ENCODE data around the gene SND1.

The SND1 gene

GRCh38 chr7:127918130-127918529 is 266.1 kb downstream of the SND1 start:
- no peak for DNase-seq (ENCODE audit: low read depth in 1 of 2, low spot score in 1 of 2)
- TF ChIP-seq SPI1 (IDR thresholded peaks at IDR 0.05; ENCODE audit: borderline replicate concordance, low read depth) (no peak), POLR2AphosphoS5 (IDR thresholded peaks at IDR 0.05; ENCODE audit: low read depth) (no peak), GABPA (IDR thresholded peaks at IDR 0.05; ENCODE audit: low read depth) (no peak), REST (IDR thresholded peaks at IDR 0.05; ENCODE audit: insufficient replicate concordance, low read depth) (no peak), CTCF (IDR thresholded peaks at IDR 0.05; ENCODE audit: insufficient read depth, low read length) (no peak)
- H3K27ac ChIP-seq (replicated peaks), result no peak overlapping the region

GRCh38 chr7:127920787-127921438 is 268.9 kb downstream of the SND1 start:
- H3K27me3 ChIP-seq (ENCODE audit: insufficient read depth, poor library complexity, severe bottlenecking), result no peaks in the 10 kb centered on the region
- peak in 1 of 2 experiments; percentile 12 for DNase-seq (ENCODE audit: low read depth in 1 of 2, low spot score in 1 of 2)
- no peak overlapping the region for H3K4me3 ChIP-seq (replicated peaks; ENCODE audit: insufficient read depth, low read length)
- TF ChIP-seq GABPA (IDR thresholded peaks at IDR 0.05; ENCODE audit: low read depth) (no peak), REST (IDR thresholded peaks at IDR 0.05; ENCODE audit: insufficient replicate concordance, low read depth) (no peak), CTCF (IDR thresholded peaks at IDR 0.05; ENCODE audit: insufficient read depth, low read length) (no peak), SPI1 (IDR thresholded peaks at IDR 0.05; ENCODE audit: borderline replicate concordance, low read depth) (no peak), POLR2AphosphoS5 (IDR thresholded peaks at IDR 0.05; ENCODE audit: low read depth) (no peak)
- H3K27ac ChIP-seq (replicated peaks), result no peak overlapping the region

More at GRCh38 chr7:127918130-127918529, 266.1 kb downstream of the SND1 start:
- Histone ChIP-seq H3K27me3 (ENCODE audit: insufficient read depth, poor library complexity, severe bottlenecking) (no peaks in the 10 kb centered on the region), H3K4me3 (replicated peaks; ENCODE audit: insufficient read depth, low read length) (no peak overlapping the region)

GRCh38 chr7:127922656-127923055 is 270.7 kb downstream of the SND1 start:
- Histone ChIP-seq H3K27ac (replicated peaks) (no peak overlapping the region), H3K4me3 (replicated peaks; ENCODE audit: insufficient read depth, low read length) (no peak overlapping the region), H3K27me3 (ENCODE audit: insufficient read depth, poor library complexity, severe bottlenecking) (no peaks in the 10 kb centered on the region)
- no peak for DNase-seq (ENCODE audit: low read depth in 1 of 2, low spot score in 1 of 2)
- no peak for TF ChIP-seq GABPA (IDR thresholded peaks at IDR 0.05; ENCODE audit: low read depth)
- no peak for TF ChIP-seq CTCF (IDR thresholded peaks at IDR 0.05; ENCODE audit: insufficient read depth, low read length)
- TF ChIP-seq POLR2AphosphoS5 (IDR thresholded peaks at IDR 0.05; ENCODE audit: low read depth), result no peak
- no peak for TF ChIP-seq SPI1 (IDR thresholded peaks at IDR 0.05; ENCODE audit: borderline replicate concordance, low read depth)
- TF ChIP-seq REST (IDR thresholded peaks at IDR 0.05; ENCODE audit: insufficient replicate concordance, low read depth), result no peak

Data from HL-60 (cell line).